H9 (cell line): ENCODE data around the gene SORD. TPM values are rescaled to one million over a fixed set of nuclear protein-coding genes. Genes with fewer than 3 reads are reported as not detected.
"Not testable (repeated sequence)": the region's sequence is repeated elsewhere in the genome, so short reads cannot be mapped to it uniquely, and the experiment has no call there.

Source experiments
- DNase-seq: peaks from one replicate; pipeline ENCODE4 v3.0.0-alpha.2; 2017
- H2AFZ ChIP-seq: one replicate; pipeline ENCODE4 v1.6.1; 2013; ENCODE audit warnings: mild to moderate bottlenecking, low read length, control low read depth, moderate library complexity
- H2AK5ac ChIP-seq: 2 replicates; pipeline ENCODE4 v1.6.1; 2013; ENCODE audit warnings: low read length, control low read depth, mixed read lengths; ENCODE audit not compliant: insufficient read length
- H2BK120ac ChIP-seq: one replicate; pipeline ENCODE4 v1.6.1; 2013; ENCODE audit warnings: low read depth, mild to moderate bottlenecking, low read length, control low read depth, inconsistent platforms; ENCODE audit not compliant: poor library complexity, severe bottlenecking
- H2BK12ac ChIP-seq: 2 replicates; pipeline ENCODE4 v1.6.1; 2013; ENCODE audit warnings: low read length, control low read depth, mixed read lengths, low read depth; ENCODE audit not compliant: insufficient read length
- H2BK15ac ChIP-seq: 2 replicates; pipeline ENCODE4 v1.6.1; 2013; ENCODE audit warnings: low read depth, low read length, control low read depth
- H2BK20ac ChIP-seq: one replicate; pipeline ENCODE4 v1.6.1; 2013; ENCODE audit warnings: low read depth, mild to moderate bottlenecking, low read length, control low read depth, inconsistent platforms; ENCODE audit not compliant: poor library complexity, severe bottlenecking
- H2BK5ac ChIP-seq: 2 replicates; pipeline ENCODE4 v1.6.1; 2013; ENCODE audit warnings: low read length, control low read depth, mixed read lengths; ENCODE audit not compliant: insufficient read length
- H3K14ac ChIP-seq: 2 replicates; pipeline ENCODE4 v1.6.1; 2013; ENCODE audit warnings: low read length, control low read depth; ENCODE audit not compliant: insufficient read depth
- H3K18ac ChIP-seq: 2 replicates; pipeline ENCODE4 v1.6.1; 2013; ENCODE audit warnings: low read depth, mild to moderate bottlenecking, mixed read lengths, low read length, control low read depth; ENCODE audit not compliant: insufficient read length
- H3K23ac ChIP-seq: 2 replicates; pipeline ENCODE4 v1.6.1; 2013; ENCODE audit warnings: low read length, control low read depth, mixed read lengths, low read depth; ENCODE audit not compliant: insufficient read length
- H3K23me2 ChIP-seq: 2 replicates; pipeline ENCODE4 v1.6.1; 2013; ENCODE audit warnings: low read depth, mild to moderate bottlenecking, mixed read lengths, low read length, control low read depth; ENCODE audit not compliant: insufficient read length, poor library complexity, severe bottlenecking
- H3K27ac ChIP-seq: 2 replicates; pipeline ENCODE4 v1.5.1; 2013; ENCODE audit warnings: low read length, control low read depth, mixed read lengths, low read depth; ENCODE audit not compliant: insufficient read length
- H3K27me3 ChIP-seq: 2 replicates; pipeline ENCODE4 v1.6.1; 2013; ENCODE audit warnings: low read length, control low read depth, inconsistent platforms; ENCODE audit not compliant: insufficient read depth
- H3K4ac ChIP-seq: 2 replicates; pipeline ENCODE4 v1.6.1; 2013; ENCODE audit warnings: low read depth, mild to moderate bottlenecking, control low read depth, inconsistent platforms, low read length, moderate library complexity
- H3K4me1 ChIP-seq: 2 replicates; pipeline ENCODE4 v1.6.1; 2013; ENCODE audit warnings: low read length, control low read depth, inconsistent platforms; ENCODE audit not compliant: insufficient read depth
- H3K4me2 ChIP-seq: 2 replicates; pipeline ENCODE4 v1.6.1; 2013; ENCODE audit warnings: low read length, control low read depth, mixed read lengths; ENCODE audit not compliant: insufficient read length, insufficient read depth
- H3K56ac ChIP-seq: 2 replicates; pipeline ENCODE4 v1.6.1; 2013; ENCODE audit warnings: low read depth, mild to moderate bottlenecking, mixed read lengths, low read length, control low read depth; ENCODE audit not compliant: insufficient read length
- H3K79me1 ChIP-seq: 2 replicates; pipeline ENCODE4 v1.6.1; 2013; ENCODE audit warnings: low read depth, mild to moderate bottlenecking, moderate library complexity, low read length, control low read depth, inconsistent platforms; ENCODE audit not compliant: insufficient read depth, poor library complexity, severe bottlenecking
- H3K79me2 ChIP-seq: 2 replicates; pipeline ENCODE4 v1.6.1; 2013; ENCODE audit warnings: low read length, control low read depth, inconsistent platforms; ENCODE audit not compliant: insufficient read depth
- H3K9ac ChIP-seq: 2 replicates; pipeline ENCODE4 v1.6.1; 2013; ENCODE audit warnings: low read length, control low read depth, mixed read lengths; ENCODE audit not compliant: insufficient read length; ENCODE audit errors: extremely low read depth
- H3K9me3 ChIP-seq: one replicate; pipeline ENCODE4 v1.6.1; 2013; ENCODE audit warnings: low read depth, low read length, inconsistent platforms; ENCODE audit not compliant: control insufficient read depth
- H3T11ph ChIP-seq: one replicate; pipeline ENCODE4 v1.6.1; 2013; ENCODE audit warnings: mild to moderate bottlenecking, low read length, control low read depth, inconsistent platforms
- H4K20me1 ChIP-seq: one replicate; pipeline ENCODE4 v1.6.1; 2013; ENCODE audit not compliant: control insufficient read depth, insufficient read length, insufficient read depth
- H4K5ac ChIP-seq: 2 replicates; pipeline ENCODE4 v1.6.1; 2013; ENCODE audit warnings: low read depth, mild to moderate bottlenecking, mixed read lengths, low read length, control low read depth; ENCODE audit not compliant: insufficient read length
- H4K8ac ChIP-seq: replicated peaks from 2 replicates; pipeline ENCODE4 v1.6.1; 2013; ENCODE audit warnings: low read length, control low read depth, mixed read lengths, low read depth; ENCODE audit not compliant: insufficient read length
- H4K91ac ChIP-seq: 2 replicates; pipeline ENCODE4 v1.6.1; 2013; ENCODE audit warnings: low read depth, mild to moderate bottlenecking, moderate library complexity, mixed read lengths, low read length, control low read depth; ENCODE audit not compliant: insufficient read length
- H3K27ac Mint-ChIP-seq, 3 experiments: 2 replicates in 2 of 3; 3 replicates in 1 of 3; pipeline ENCODE4 v1.8.0; 2020 to 2021; ENCODE audit warnings: mixed read lengths in 3 of 3, mild to moderate bottlenecking in 1 of 3, moderate library complexity in 1 of 3
- H3K27me3 Mint-ChIP-seq: 2 replicates; pipeline ENCODE4 v1.8.0; 2021; ENCODE audit warnings: low read depth, mild to moderate bottlenecking, moderate library complexity, mixed read lengths
- H3K36me3 Mint-ChIP-seq, 3 experiments: 2 replicates in 2 of 3; 3 replicates in 1 of 3; pipeline ENCODE4 v1.8.0; 2020 to 2021; ENCODE audit warnings: low read depth in 3 of 3, mixed read lengths in 3 of 3; ENCODE audit not compliant: insufficient read depth in 1 of 3
- H3K4me1 Mint-ChIP-seq, 2 experiments: 2 replicates each; pipeline ENCODE4 v1.8.0; 2020; ENCODE audit warnings: mixed read lengths in 2 of 2
- H3K4me3 Mint-ChIP-seq, 2 experiments: 2 replicates in 1 of 2; 3 replicates in 1 of 2; pipeline ENCODE4 v1.8.0; 2020 to 2021; ENCODE audit warnings: mild to moderate bottlenecking in 2 of 2, mixed read lengths in 2 of 2, moderate library complexity in 1 of 2
- H3K9me3 Mint-ChIP-seq, 2 experiments: 2 replicates in 1 of 2; 3 replicates in 1 of 2; pipeline ENCODE4 v1.8.0; 2020; ENCODE audit warnings: mild to moderate bottlenecking in 2 of 2, mixed read lengths in 2 of 2, moderate library complexity in 1 of 2
- WGBS: extraction: QIAGEN DNeasy Blood & Tissue Kit; methylation state at CpG from one replicate; pipeline ENCODE4 v1.1.7; 2013; ENCODE audit warnings: missing lambda C conversion rate, low lambda C conversion rate, mixed read lengths; ENCODE audit not compliant: insufficient read length; ENCODE audit errors: extremely low coverage; 5-methylcytosine and 5-hydroxymethylcytosine counted together
- total RNA-seq: library from RNA; stranded (reverse); gene quantifications from 2 replicates; pipeline ENCODE4 v1.2.1, GENCODE V29; 2021

SORD gene
- total RNA-seq, 1 experiment from 2014 or later = 35.2 TPM

- not testable (repeated sequence) for H4K5ac ChIP-seq, H3K4me3 Mint-ChIP-seq
Measured at GRCh38 chr15:44977781-44978180, 45.2 kb upstream of the SORD start.

GRCh38 chr15:44979617-44980339, 43.2 kb upstream of the SORD start:
- DNase-seq, H2AFZ ChIP-seq, H3K9me3 ChIP-seq, H3K4ac ChIP-seq, H4K5ac ChIP-seq, H3K9me3 Mint-ChIP-seq, H3K4me3 Mint-ChIP-seq, H3K23ac ChIP-seq, H4K8ac ChIP-seq, H2BK15ac ChIP-seq, H2BK12ac ChIP-seq, H2BK120ac ChIP-seq, H3K4me2 ChIP-seq, H3K27me3 ChIP-seq, H3K27ac Mint-ChIP-seq, H3T11ph ChIP-seq, H3K36me3 Mint-ChIP-seq, H3K18ac ChIP-seq, H3K27ac ChIP-seq, H3K23me2 ChIP-seq, H3K4me1 Mint-ChIP-seq, H3K14ac ChIP-seq, H3K79me2 ChIP-seq, H3K4me1 ChIP-seq, H2BK20ac ChIP-seq, H2BK5ac ChIP-seq, H2AK5ac ChIP-seq, H4K20me1 ChIP-seq, H3K79me1 ChIP-seq, H3K9ac ChIP-seq, H3K27me3 Mint-ChIP-seq, H4K91ac ChIP-seq, H3K56ac ChIP-seq: not testable (repeated sequence)
- no CpG with 5 or more reads among the region's 2 CpGs for WGBS

More at GRCh38 chr15:44977781-44978180, 45.2 kb upstream of the SORD start:
- H3K27me3 ChIP-seq, H2BK20ac ChIP-seq, H3K79me1 ChIP-seq, H2BK5ac ChIP-seq, H3K4me1 Mint-ChIP-seq, H3K23ac ChIP-seq, H3K56ac ChIP-seq, H3K27ac ChIP-seq, H3K14ac ChIP-seq, H4K20me1 ChIP-seq, H2BK15ac ChIP-seq, H3K4ac ChIP-seq, H3K27ac Mint-ChIP-seq, H3K4me1 ChIP-seq, H2AK5ac ChIP-seq, H3K27me3 Mint-ChIP-seq, H3K23me2 ChIP-seq, H2AFZ ChIP-seq, H3K4me2 ChIP-seq, H4K8ac ChIP-seq, H3K9me3 ChIP-seq, H3K9me3 Mint-ChIP-seq, H3K79me2 ChIP-seq, H4K91ac ChIP-seq, H3T11ph ChIP-seq, H2BK120ac ChIP-seq, DNase-seq, H2BK12ac ChIP-seq, H3K18ac ChIP-seq, H3K9ac ChIP-seq, H3K36me3 Mint-ChIP-seq: not testable (repeated sequence)
- WGBS = no CpG with 5 or more reads among the region's 2 CpGs
